ENCODE measurements around the gene ARHGAP10. TPM values are rescaled to one million over a fixed set of nuclear protein-coding genes. Genes with fewer than 3 reads are reported as not detected.

Gene ARHGAP10
- total RNA-seq, 1 donor from 2014 or later = 20.2 TPM

GRCh38 chr4:148061795-148062194 lies 329.9 kb downstream of the ARHGAP10 start:
- Histone ChIP-seq H3K4me1 (peaks cover 4% of the 10 kb centered on the region), H3K79me2 (ENCODE audit: low read depth) (no peaks in the 10 kb centered on the region), H3K4me3 (no peak overlapping the region), H3K9me3 (ENCODE audit: low read depth) (no peaks in the 10 kb centered on the region), H3K9ac (no peak overlapping the region), H3F3A (ENCODE audit: low read depth) (no peaks in the 10 kb centered on the region), H3K27ac (no peak overlapping the region), H3K4me2 (no peak overlapping the region), H3K36me3 (no peaks in the 10 kb centered on the region), H3K27me3 (no peaks in the 10 kb centered on the region), H4K20me1 (ENCODE audit: low read depth) (no peaks in the 10 kb centered on the region), H2AFZ (replicated peaks) (no peak overlapping the region)
- Mint-ChIP-seq H3K4me3 (no peak overlapping the region), H3K4me1 (peaks cover 31% of the 10 kb centered on the region), H3K27ac (no peak overlapping the region), H3K36me3 (peaks cover 2% of the 10 kb centered on the region), H3K27me3 (ENCODE audit: insufficient read depth, low read depth) (peaks cover 6% of the 10 kb centered on the region), H3K9me3 (no peaks in the 10 kb centered on the region)
- no peak for TF ChIP-seq CTCF (IDR thresholded peaks at IDR 0.05)
- no peak for TF ChIP-seq EZH2 (IDR thresholded peaks at IDR 0.05)
- TF ChIP-seq EZH2phosphoT487 (IDR thresholded peaks at IDR 0.05) = no peak
- DNase-seq (ENCODE audit: low spot score) = no peak

- H3K4me2 ChIP-seq = no peak overlapping the region
- no peaks in the 10 kb centered on the region for H3F3A ChIP-seq (ENCODE audit: low read depth)
- H3K79me2 ChIP-seq (ENCODE audit: low read depth) = no peaks in the 10 kb centered on the region
- peaks cover 6% of the 10 kb centered on the region for H3K27me3 Mint-ChIP-seq (ENCODE audit: insufficient read depth, low read depth)
- H3K4me1 ChIP-seq = peaks cover 4% of the 10 kb centered on the region
- no peak overlapping the region for H2AFZ ChIP-seq (replicated peaks)
- H3K36me3 Mint-ChIP-seq = no peaks in the 10 kb centered on the region
- H3K36me3 ChIP-seq = no peaks in the 10 kb centered on the region
- no peak overlapping the region for H3K27ac ChIP-seq
- H3K4me1 Mint-ChIP-seq = peaks cover 34% of the 10 kb centered on the region
- no peak overlapping the region for H3K4me3 ChIP-seq
- no peaks in the 10 kb centered on the region for H3K27me3 ChIP-seq
- TF ChIP-seq CTCF (IDR thresholded peaks at IDR 0.05) (no peak), EZH2 (IDR thresholded peaks at IDR 0.05) (no peak), EZH2phosphoT487 (IDR thresholded peaks at IDR 0.05) (no peak)
- no peaks in the 10 kb centered on the region for H3K9me3 ChIP-seq (ENCODE audit: low read depth)
- no peak overlapping the region for H3K4me3 Mint-ChIP-seq
- no peaks in the 10 kb centered on the region for H3K9me3 Mint-ChIP-seq
- no peak for DNase-seq (ENCODE audit: low spot score)
- no peak overlapping the region for H3K9ac ChIP-seq
- H3K27ac Mint-ChIP-seq = no peak overlapping the region
- no peaks in the 10 kb centered on the region for H4K20me1 ChIP-seq (ENCODE audit: low read depth)
Observed at GRCh38 chr4:148062301-148062950, 330.5 kb downstream of the ARHGAP10 start.

GRCh38 chr4:148064451-148064850 lies 332.6 kb downstream of the ARHGAP10 start:
- no peak overlapping the region for H3K9ac ChIP-seq
- no peaks in the 10 kb centered on the region for H3K36me3 ChIP-seq
- Mint-ChIP-seq H3K4me1 (peaks cover 31% of the 10 kb centered on the region), H3K27ac (no peak overlapping the region), H3K36me3 (no peaks in the 10 kb centered on the region), H3K9me3 (no peaks in the 10 kb centered on the region), H3K4me3 (no peak overlapping the region), H3K27me3 (ENCODE audit: insufficient read depth, low read depth) (peaks cover 6% of the 10 kb centered on the region)
- no peaks in the 10 kb centered on the region for H3K9me3 ChIP-seq (ENCODE audit: low read depth)
- H4K20me1 ChIP-seq (ENCODE audit: low read depth) = no peaks in the 10 kb centered on the region
- H3K79me2 ChIP-seq (ENCODE audit: low read depth) = no peaks in the 10 kb centered on the region
- H3K27ac ChIP-seq = no peak overlapping the region
- TF ChIP-seq EZH2phosphoT487 (IDR thresholded peaks at IDR 0.05) = no peak
- TF ChIP-seq CTCF (IDR thresholded peaks at IDR 0.05) = no peak
- TF ChIP-seq EZH2 (IDR thresholded peaks at IDR 0.05) = no peak
- no peaks in the 10 kb centered on the region for H3F3A ChIP-seq (ENCODE audit: low read depth)
- H2AFZ ChIP-seq (replicated peaks) = no peak overlapping the region
- H3K4me3 ChIP-seq = no peak overlapping the region
- DNase-seq (ENCODE audit: low spot score) = no peak
- peaks cover 4% of the 10 kb centered on the region for H3K4me1 ChIP-seq
- no peaks in the 10 kb centered on the region for H3K27me3 ChIP-seq
- H3K4me2 ChIP-seq = no peak overlapping the region

Data from neural progenitor cell (in vitro differentiated cells).